Karpas-422 (cell line): ENCODE data around the gene MRPL20. TPM values are rescaled to one million over a fixed set of nuclear protein-coding genes. Genes with fewer than 3 reads are reported as not detected.

Experiments
- DNase-seq: peaks from one replicate; pipeline ENCODE4 v3.0.0-alpha.2; 2015
- H2AFZ ChIP-seq: fragments of 200-600 bp; sonication (generic); 2 replicates; pipeline ENCODE4 v1.6.1; 2014; ENCODE audit warnings: antibody characterized with exemption, low read length, mixed read lengths
- H3K27ac ChIP-seq: fragments of 200-600 bp; sonication (generic); 2 replicates; pipeline ENCODE4 v1.5.1; 2014; ENCODE audit warnings: mild to moderate bottlenecking, low read length, moderate library complexity
- H3K27me3 ChIP-seq: fragments of 200-600 bp; sonication (generic); 2 replicates; pipeline ENCODE4 v1.6.1; 2014; ENCODE audit warnings: low read length, mixed read lengths
- H3K36me3 ChIP-seq: fragments of 200-600 bp; sonication (generic); 2 replicates; pipeline ENCODE4 v1.6.1; 2014; ENCODE audit warnings: low read length, mixed read lengths; ENCODE audit not compliant: insufficient read depth
- H3K4me1 ChIP-seq: fragments of 200-600 bp; sonication (generic); 2 replicates; pipeline ENCODE4 v1.6.1; 2014; ENCODE audit warnings: mild to moderate bottlenecking, low read length, mixed read lengths
- H3K4me2 ChIP-seq: fragments of 200-600 bp; sonication (generic); 2 replicates; pipeline ENCODE4 v1.6.1; 2014; ENCODE audit warnings: low read length, low read depth, mild to moderate bottlenecking; ENCODE audit not compliant: poor library complexity, severe bottlenecking
- H3K4me3 ChIP-seq: fragments of 200-600 bp; sonication (generic); 2 replicates; pipeline ENCODE4 v1.5.1; 2014; ENCODE audit warnings: mild to moderate bottlenecking, antibody characterized with exemption, low read length, mixed read lengths
- H3K79me2 ChIP-seq: fragments of 200-600 bp; sonication (generic); 2 replicates; pipeline ENCODE4 v1.6.1; 2014; ENCODE audit warnings: mild to moderate bottlenecking, low read length, mixed read lengths
- H3K9ac ChIP-seq: fragments of 200-600 bp; sonication (generic); 2 replicates; pipeline ENCODE4 v1.6.0; 2014; ENCODE audit warnings: low read length
- H3K9me2 ChIP-seq: fragments of 200-600 bp; sonication (generic), shearing (Covaris generic); replicated peaks from 2 replicates; pipeline ENCODE4 v1.6.0; 2014; ENCODE audit warnings: mild to moderate bottlenecking, low read length, moderate library complexity; ENCODE audit not compliant: insufficient read depth
- H3K9me3 ChIP-seq: fragments of 300-700, 200-600 bp; sonication (generic); 2 replicates; pipeline ENCODE4 v1.6.1; 2014; ENCODE audit warnings: low read length, mixed read lengths
- H4K20me1 ChIP-seq: fragments of 200-600 bp; sonication (generic); 2 replicates; pipeline ENCODE4 v1.6.1; 2014; ENCODE audit warnings: mild to moderate bottlenecking, antibody characterized with exemption, low read length, low read depth; ENCODE audit not compliant: insufficient read depth
- total RNA-seq: library from RNA; depleted of rRNA; stranded (reverse); fragments of >200 nt; shearing (Covaris generic); gene quantifications from 2 replicates; pipeline ENCODE4 v1.2.3, GENCODE V29; 2014; ENCODE audit warnings: low replicate concordance; rRNA removed

The MRPL20 gene
- total RNA-seq, 1 experiment from 2014 or later = 136 TPM

DNA sequence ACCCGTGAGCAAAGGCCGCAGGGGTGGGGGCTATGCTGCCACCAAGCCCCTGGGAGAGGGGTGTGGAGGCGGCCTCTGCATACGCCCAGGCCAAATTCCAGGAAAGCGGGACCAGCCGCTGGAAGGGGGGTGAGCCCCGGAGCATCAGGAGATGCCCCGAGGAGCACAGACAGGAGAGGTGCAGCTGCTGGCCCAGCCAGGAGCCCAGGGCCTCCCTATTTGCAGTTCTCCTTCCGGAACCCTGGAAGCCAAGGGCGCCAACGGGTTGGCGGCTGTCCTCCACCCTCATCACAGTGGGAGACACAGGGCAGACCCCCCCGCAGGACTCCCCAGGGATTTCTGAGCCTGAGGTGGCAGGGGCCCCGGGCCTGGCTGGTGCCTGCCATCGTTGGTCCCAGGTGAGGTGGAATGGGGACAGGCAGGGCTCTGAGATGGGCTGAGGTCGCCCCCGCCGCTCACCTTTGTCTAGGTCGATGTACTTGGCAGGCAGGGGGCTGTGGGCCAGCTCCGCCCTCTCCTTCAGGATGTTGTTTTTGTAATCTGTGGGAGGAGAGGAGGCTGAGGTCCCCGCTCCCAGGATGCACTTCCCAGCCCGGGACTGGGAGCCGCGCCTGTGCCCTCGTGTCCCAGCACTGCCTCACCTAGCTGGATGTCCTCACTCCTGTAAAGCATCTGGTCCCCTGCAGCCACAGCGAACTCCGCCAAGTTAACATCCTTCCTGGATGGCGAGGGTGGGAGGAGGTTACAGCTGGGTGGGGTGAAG lies 53.5 kb downstream of the MRPL20 start:
- no peak overlapping the region for H3K4me3 ChIP-seq
- H3K4me1 ChIP-seq = peaks cover 23% of the 10 kb centered on the region
- no peak overlapping the region for H3K9ac ChIP-seq
- peak overlapping the region; percentile 29 for H3K4me2 ChIP-seq
- H3K79me2 ChIP-seq = peaks cover 3% of the 10 kb centered on the region
- H3K9me2 ChIP-seq = no peaks in the 10 kb centered on the region
- no peak overlapping the region for H2AFZ ChIP-seq
- peaks cover 11% of the 10 kb centered on the region; the same call in 1 of the 2 replicates for H4K20me1 ChIP-seq
- peak; percentile 52 for DNase-seq
- no peaks in the 10 kb centered on the region for H3K27me3 ChIP-seq
- H3K36me3 ChIP-seq = no peaks in the 10 kb centered on the region
- no peaks in the 10 kb centered on the region for H3K9me3 ChIP-seq
- no peak overlapping the region for H3K27ac ChIP-seq

DNA sequence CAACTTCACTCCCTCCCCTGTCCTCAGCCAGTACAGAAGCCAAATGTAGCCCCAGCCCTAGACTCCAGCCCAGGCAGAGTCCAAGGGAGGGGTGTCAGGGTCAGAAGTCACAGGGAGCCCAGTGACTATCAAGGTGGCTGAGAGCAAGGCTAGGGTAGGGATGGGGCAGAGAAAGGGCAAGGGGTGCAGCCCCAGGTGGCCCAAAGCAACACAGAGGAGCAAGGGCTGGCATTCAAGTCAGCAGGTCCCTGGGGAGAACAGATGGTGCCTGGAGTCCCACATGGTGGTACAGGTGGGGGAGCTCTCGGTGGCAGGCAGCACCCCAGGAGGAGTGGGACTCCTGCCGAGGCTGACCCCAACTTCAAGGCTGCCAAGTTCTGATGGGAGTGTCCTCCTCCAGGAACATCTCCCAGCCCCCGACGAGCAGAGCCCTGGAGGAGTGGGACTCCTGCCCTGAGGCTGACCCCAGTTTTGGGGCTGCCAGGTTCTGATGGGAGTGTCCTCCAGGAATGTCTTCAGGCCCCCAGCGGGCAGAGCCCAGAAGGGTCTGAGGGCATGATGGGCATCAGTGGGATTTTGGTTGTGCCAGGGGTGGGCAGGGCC lies 54.2 kb downstream of the MRPL20 start:
- peak overlapping the region; percentile 3; the same call in 1 of the 2 replicates for H3K4me3 ChIP-seq
- H3K9me3 ChIP-seq = no peaks in the 10 kb centered on the region
- no peak overlapping the region for H3K27ac ChIP-seq
- peaks cover 11% of the 10 kb centered on the region; the same call in 1 of the 2 replicates for H4K20me1 ChIP-seq
- H3K36me3 ChIP-seq = no peaks in the 10 kb centered on the region
- peaks cover 26% of the 10 kb centered on the region for H3K4me1 ChIP-seq
- peak overlapping the region; percentile 29 for H3K4me2 ChIP-seq
- no peaks in the 10 kb centered on the region for H3K9me2 ChIP-seq
- peak; percentile 83 for DNase-seq
- no peak overlapping the region for H2AFZ ChIP-seq
- peaks cover 10% of the 10 kb centered on the region for H3K79me2 ChIP-seq
- peak overlapping the region; percentile 33; the same call in 1 of the 2 replicates for H3K9ac ChIP-seq
- no peaks in the 10 kb centered on the region for H3K27me3 ChIP-seq

Other genes starting within 250 kb of the MRPL20 start
- 0.18 TPM in 1 of 2 replicates, not detected in the other for gene TTLL10, start 233.4 kb downstream of the MRPL20 start, total RNA-seq
- gene TNFRSF18, start 200.7 kb downstream of the MRPL20 start, total RNA-seq = 0.30 and 0.90 TPM in 2 replicates
- not detected in 2 replicates for gene TNFRSF4, start 193.1 kb downstream of the MRPL20 start, total RNA-seq
- 25.6 and 42.0 TPM in 2 replicates for gene SDF4, start 175.3 kb downstream of the MRPL20 start, total RNA-seq
- 8.6 and 17.7 TPM in 2 replicates for gene B3GALT6, start 175.1 kb downstream of the MRPL20 start, total RNA-seq
- gene C1QTNF12, start 160.6 kb downstream of the MRPL20 start, total RNA-seq = 2.2 and 2.5 TPM in 2 replicates
- gene UBE2J2, start 133.4 kb downstream of the MRPL20 start, total RNA-seq = 46.1 and 59.3 TPM in 2 replicates
- gene SCNN1D, start 126.9 kb downstream of the MRPL20 start, total RNA-seq = 1.2 and 1.4 TPM in 2 replicates
- gene ACAP3, start 99.4 kb downstream of the MRPL20 start, total RNA-seq = 28.1 and 94.6 TPM in 2 replicates
- gene PUSL1, start 98.7 kb downstream of the MRPL20 start, total RNA-seq = 14.9 and 45.1 TPM in 2 replicates
- 69.8 and 168 TPM in 2 replicates for gene INTS11, start 82.6 kb downstream of the MRPL20 start, total RNA-seq
- 35.0 and 74.7 TPM in 2 replicates for gene CPTP, start 82.5 kb downstream of the MRPL20 start, total RNA-seq
- 49.2 and 82.6 TPM in 2 replicates for gene TAS1R3, start 76.0 kb downstream of the MRPL20 start, total RNA-seq
- 36.0 and 104 TPM in 2 replicates for gene DVL1, start 57.9 kb downstream of the MRPL20 start, total RNA-seq
- not detected in 2 replicates for gene MXRA8, start 48.7 kb downstream of the MRPL20 start, total RNA-seq
- 49.1 and 150 TPM in 2 replicates for gene AURKAIP1, start 32.1 kb downstream of the MRPL20 start, total RNA-seq
- gene CCNL2, start 8.0 kb downstream of the MRPL20 start, total RNA-seq = 97.9 and 152 TPM in 2 replicates
- gene ANKRD65, start 14.0 kb upstream of the MRPL20 start, total RNA-seq = not detected in 2 replicates
- not detected in 2 replicates for gene VWA1, start 28.4 kb upstream of the MRPL20 start, total RNA-seq
- 0.51 TPM in 1 of 2 replicates, not detected in the other for gene ATAD3C, start 42.4 kb upstream of the MRPL20 start, total RNA-seq
- gene ATAD3B, start 64.5 kb upstream of the MRPL20 start, total RNA-seq = 13.9 and 37.2 TPM in 2 replicates
- 12.5 and 52.1 TPM in 2 replicates for gene ATAD3A, start 104.9 kb upstream of the MRPL20 start, total RNA-seq
- 2.6 TPM in 1 of 2 replicates, not detected in the other for gene TMEM240, start 133.3 kb upstream of the MRPL20 start, total RNA-seq
- 70.9 and 80.6 TPM in 2 replicates for gene SSU72, start 167.6 kb upstream of the MRPL20 start, total RNA-seq
- gene FNDC10, start 192.8 kb upstream of the MRPL20 start, total RNA-seq = 0.14 TPM in 1 of 2 replicates, not detected in the other
- 24.8 and 54.3 TPM in 2 replicates for gene MIB2, start 208.2 kb upstream of the MRPL20 start, total RNA-seq
- 1.3 and 2.7 TPM in 2 replicates for gene MMP23B, start 224.9 kb upstream of the MRPL20 start, total RNA-seq